HFF-Myc (cell line): Measurements from ENCODE around the gene ZMYND8.
"Not testable (repeated sequence)": the region's sequence is repeated elsewhere in the genome, so short reads cannot be mapped to it uniquely, and the experiment has no call there.

ENCODE experiments used
- DNase-seq: peaks from one replicate; pipeline ENCODE4 v3.0.0-alpha.2; 2011; ENCODE audit warnings: low read depth; ENCODE audit errors: extremely low read depth
- H3K4me3 ChIP-seq: replicated peaks from 2 replicates; pipeline ENCODE4 v1.5.1; 2011; ENCODE audit warnings: low read depth, mild to moderate bottlenecking, control low read depth, low read length
- TF ChIP-seq, protein P1 (sequence below): IDR thresholded peaks from 2 replicates; pipeline ENCODE4 v1.5.1; 2012; ENCODE audit warnings: mild to moderate bottlenecking, low read depth, low read length, control low read depth; ENCODE audit errors: missing control alignments

The ZMYND8 gene

GRCh38 chr20:47392721-47393073 lies 36.2 kb upstream of the ZMYND8 start:
- H3K4me3 ChIP-seq: no peak overlapping the region
- TF ChIP-seq, protein P1, sequence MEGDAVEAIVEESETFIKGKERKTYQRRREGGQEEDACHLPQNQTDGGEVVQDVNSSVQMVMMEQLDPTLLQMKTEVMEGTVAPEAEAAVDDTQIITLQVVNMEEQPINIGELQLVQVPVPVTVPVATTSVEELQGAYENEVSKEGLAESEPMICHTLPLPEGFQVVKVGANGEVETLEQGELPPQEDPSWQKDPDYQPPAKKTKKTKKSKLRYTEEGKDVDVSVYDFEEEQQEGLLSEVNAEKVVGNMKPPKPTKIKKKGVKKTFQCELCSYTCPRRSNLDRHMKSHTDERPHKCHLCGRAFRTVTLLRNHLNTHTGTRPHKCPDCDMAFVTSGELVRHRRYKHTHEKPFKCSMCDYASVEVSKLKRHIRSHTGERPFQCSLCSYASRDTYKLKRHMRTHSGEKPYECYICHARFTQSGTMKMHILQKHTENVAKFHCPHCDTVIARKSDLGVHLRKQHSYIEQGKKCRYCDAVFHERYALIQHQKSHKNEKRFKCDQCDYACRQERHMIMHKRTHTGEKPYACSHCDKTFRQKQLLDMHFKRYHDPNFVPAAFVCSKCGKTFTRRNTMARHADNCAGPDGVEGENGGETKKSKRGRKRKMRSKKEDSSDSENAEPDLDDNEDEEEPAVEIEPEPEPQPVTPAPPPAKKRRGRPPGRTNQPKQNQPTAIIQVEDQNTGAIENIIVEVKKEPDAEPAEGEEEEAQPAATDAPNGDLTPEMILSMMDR: no peak
- DNase-seq: no peak

DNA sequence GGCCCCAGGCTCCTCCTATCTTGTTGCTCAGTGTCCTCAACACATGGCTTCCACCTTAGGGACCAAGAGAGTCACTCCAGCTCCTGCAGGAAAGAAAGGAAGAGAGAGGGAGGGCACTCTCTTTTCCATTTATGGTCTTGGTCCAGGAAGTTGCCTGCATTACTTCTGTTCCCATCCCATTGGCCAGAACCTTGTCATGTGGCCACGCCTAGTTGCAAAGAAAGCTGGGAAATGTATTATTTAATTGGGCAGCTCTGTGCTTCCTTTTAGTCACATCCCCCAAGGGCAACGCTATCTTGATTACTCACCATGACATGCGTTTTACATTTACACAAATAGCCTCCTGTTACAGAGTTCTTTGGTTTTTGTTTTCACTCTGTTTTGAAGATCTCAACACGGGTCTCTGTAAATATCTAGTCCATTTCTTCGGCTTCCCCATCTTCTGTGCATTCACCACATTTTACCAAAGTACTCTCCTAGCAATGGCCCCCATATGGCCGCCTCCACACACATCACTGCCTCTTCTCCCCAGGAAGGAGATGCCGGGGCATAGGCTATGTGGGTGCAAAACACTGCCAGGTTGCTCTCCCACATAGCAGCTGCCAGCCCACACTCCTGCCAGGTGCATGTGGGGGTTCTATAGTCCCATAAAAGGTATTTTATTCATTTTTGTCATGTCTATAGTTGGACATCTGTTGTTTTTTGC lies 35.7 kb upstream of the ZMYND8 start:
- peak; percentile 99 for DNase-seq
- TF ChIP-seq, protein P1: no peak
- H3K4me3 ChIP-seq: 0 out of 2 replicates have a peak overlapping the region, but pooled peaks have one; percentile 10

DNA sequence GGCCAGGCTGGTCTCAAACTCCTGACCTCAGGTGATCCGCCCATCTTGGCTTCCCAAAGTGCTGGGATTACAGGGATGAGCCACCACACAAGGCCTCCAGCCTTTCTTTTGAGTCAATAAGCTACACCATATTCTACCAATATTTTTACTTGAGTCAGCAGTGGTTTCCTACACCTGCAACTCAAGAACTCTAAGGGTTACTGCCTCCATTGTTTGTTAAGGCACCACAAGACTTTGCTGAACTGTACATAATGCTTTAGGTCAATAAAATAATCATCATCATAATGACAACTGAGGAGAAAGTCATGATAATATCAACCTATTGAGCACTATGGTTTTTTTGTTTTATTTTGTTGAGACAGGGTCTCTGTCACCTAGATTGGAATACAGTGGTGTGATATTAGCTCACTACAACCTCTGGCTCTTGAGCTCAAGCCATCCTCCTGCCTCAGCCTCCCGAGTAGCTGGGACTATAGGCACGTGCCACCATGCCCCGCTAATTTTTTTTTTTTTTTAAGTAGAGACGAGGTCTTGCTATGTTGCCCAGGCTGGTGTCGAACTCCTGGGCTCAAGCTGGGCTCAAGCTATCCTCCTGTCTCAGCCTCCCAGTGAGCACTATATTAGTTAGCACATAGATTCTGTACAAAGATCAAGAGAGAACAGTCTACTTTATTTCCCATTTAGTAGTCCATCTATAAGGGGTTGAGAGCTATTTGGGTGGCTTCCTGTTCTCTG lies 34.9 kb upstream of the ZMYND8 start:
- H3K4me3 ChIP-seq: no peak overlapping the region
- TF ChIP-seq, protein P1: no peak
- DNase-seq: no peak

- no peak overlapping the region for H3K4me3 ChIP-seq
- TF ChIP-seq, protein P1: no peak
- peak; percentile 71 for DNase-seq
Measured at GRCh38 chr20:47389867-47390347, 33.4 kb upstream of the ZMYND8 start.

- H3K4me3 ChIP-seq, DNase-seq: not testable (repeated sequence)
Measured at GRCh38 chr20:47385968-47386367, 29.5 kb upstream of the ZMYND8 start.

GRCh38 chr20:47382746-47383415 lies 26.4 kb upstream of the ZMYND8 start:
- no peak for DNase-seq
- H3K4me3 ChIP-seq: no peak overlapping the region
- TF ChIP-seq, protein P1: no peak

GRCh38 chr20:47380481-47380880 lies 24.0 kb upstream of the ZMYND8 start:
- no peak overlapping the region for H3K4me3 ChIP-seq
- DNase-seq: no peak
- TF ChIP-seq, protein P1: no peak
